Activated CD8-positive, alpha-beta memory T cell treated with anti-CD3 and anti-CD28 coated beads for 36 hours (primary cell): ENCODE data around the gene UNC13C. TPM values are rescaled to one million over a fixed set of nuclear protein-coding genes. Genes with fewer than 3 reads are reported as not detected.
"Not testable (repeated sequence)": the region's sequence is repeated elsewhere in the genome, so short reads cannot be mapped to it uniquely, and the experiment has no call there.

Source experiments
- CTCF ChIA-PET: fragments of 350-600 bp; sonication (Branson Sonifier 250); formaldehyde crosslinking; loops from one replicate; lab custom pipeline; 2021; ENCODE audit warnings: antibody characterized with exemption; lab: Charles Lee
- POLR2A ChIA-PET: fragments of 350-600 bp; sonication (Branson Sonifier 250); formaldehyde crosslinking; loops from one replicate; lab custom pipeline; 2021; ENCODE audit warnings: antibody characterized with exemption; lab: Charles Lee
- total RNA-seq, 2 experiments: library from RNA; stranded (reverse); gene quantifications; one replicate each; pipeline ENCODE4 v1.2.3, GENCODE V29; 2021

The UNC13C gene
- total RNA-seq, 2 experiments from 2014 or later: not detected

GRCh38 chr15:54374184-54374952, 396.1 kb downstream of the UNC13C start:
- ChIA-PET CTCF (no interaction called here), POLR2A (no interaction called here)

GRCh38 chr15:54387799-54388198, 409.6 kb downstream of the UNC13C start:
- POLR2A ChIA-PET: no interaction called here

GRCh38 chr15:54388746-54389145, 410.5 kb downstream of the UNC13C start:
- CTCF ChIA-PET: no interaction called here

More at GRCh38 chr15:54387799-54388198, 409.6 kb downstream of the UNC13C start:
- CTCF ChIA-PET: interaction anchor here (0.5 kb wide), 1 partner anchor 1071 kb away, joined by 3 read pairs; no protein-coding TSS in a partner anchor

GRCh38 chr15:54410481-54410880, 432.2 kb downstream of the UNC13C start:
- ChIA-PET POLR2A (no interaction called here), CTCF (no interaction called here)

More at GRCh38 chr15:54388746-54389145, 410.5 kb downstream of the UNC13C start:
- POLR2A ChIA-PET: no interaction called here

- POLR2A ChIA-PET: no interaction called here
- CTCF ChIA-PET: no interaction called here
Measured at GRCh38 chr15:54424171-54424570, 445.9 kb downstream of the UNC13C start.

GRCh38 chr15:54428596-54428995, 450.4 kb downstream of the UNC13C start:
- ChIA-PET POLR2A (no interaction called here), CTCF (no interaction called here)

- POLR2A ChIA-PET, CTCF ChIA-PET: not testable (repeated sequence)
Measured at GRCh38 chr15:54450288-54450687, 472.0 kb downstream of the UNC13C start.

- ChIA-PET CTCF (no interaction called here), POLR2A (no interaction called here)
Measured at GRCh38 chr15:54456413-54456812, 478.2 kb downstream of the UNC13C start.

- CTCF ChIA-PET: no interaction called here
Measured at GRCh38 chr15:54462511-54462913, 484.3 kb downstream of the UNC13C start.

GRCh38 chr15:54481819-54482218, 503.6 kb downstream of the UNC13C start:
- POLR2A ChIA-PET: no interaction called here
- CTCF ChIA-PET: no interaction called here

More at GRCh38 chr15:54462511-54462913, 484.3 kb downstream of the UNC13C start:
- POLR2A ChIA-PET: no interaction called here

- ChIA-PET POLR2A (no interaction called here), CTCF (no interaction called here)
Measured at GRCh38 chr15:54482251-54482650, 504.0 kb downstream of the UNC13C start.

- POLR2A ChIA-PET: no interaction called here
- CTCF ChIA-PET: no interaction called here
Measured at GRCh38 chr15:54500330-54500729, 522.1 kb downstream of the UNC13C start.

- POLR2A ChIA-PET: no interaction called here
- CTCF ChIA-PET: no interaction called here
Measured at GRCh38 chr15:54502416-54503075, 524.3 kb downstream of the UNC13C start.

GRCh38 chr15:54504695-54505094, 526.5 kb downstream of the UNC13C start:
- ChIA-PET CTCF (no interaction called here), POLR2A (no interaction called here)

GRCh38 chr15:54506977-54507524, 528.8 kb downstream of the UNC13C start:
- POLR2A ChIA-PET: no interaction called here

GRCh38 chr15:54514601-54515000, 536.4 kb downstream of the UNC13C start:
- ChIA-PET CTCF (no interaction called here), POLR2A (no interaction called here)

More at GRCh38 chr15:54506977-54507524, 528.8 kb downstream of the UNC13C start:
- CTCF ChIA-PET: no interaction called here

- ChIA-PET CTCF (no interaction called here), POLR2A (no interaction called here)
Measured at GRCh38 chr15:54515664-54516582, 537.7 kb downstream of the UNC13C start.

- POLR2A ChIA-PET: no interaction called here
- CTCF ChIA-PET: no interaction called here
Measured at GRCh38 chr15:54517366-54517765, 539.1 kb downstream of the UNC13C start.

GRCh38 chr15:54518156-54518882, 540.1 kb downstream of the UNC13C start:
- POLR2A ChIA-PET: no interaction called here
- CTCF ChIA-PET: no interaction called here
